Neural cell (in vitro differentiated cells): Measurements from ENCODE around the gene ALDH5A1.

ENCODE experiments used
- TF ChIP-seq, protein P1 (sequence below): fragments of 450-650 bp; IDR thresholded peaks from 2 replicates; pipeline ENCODE4 v1.5.1; 2014; ENCODE audit warnings: antibody characterized with exemption, mild to moderate bottlenecking, moderate library complexity; ENCODE audit not compliant: poor library complexity, severe bottlenecking
- TF ChIP-seq, protein P2 (sequence below): IDR thresholded peaks from 2 replicates; pipeline ENCODE4 v1.6.1; 2012; ENCODE audit warnings: borderline replicate concordance

DNA sequence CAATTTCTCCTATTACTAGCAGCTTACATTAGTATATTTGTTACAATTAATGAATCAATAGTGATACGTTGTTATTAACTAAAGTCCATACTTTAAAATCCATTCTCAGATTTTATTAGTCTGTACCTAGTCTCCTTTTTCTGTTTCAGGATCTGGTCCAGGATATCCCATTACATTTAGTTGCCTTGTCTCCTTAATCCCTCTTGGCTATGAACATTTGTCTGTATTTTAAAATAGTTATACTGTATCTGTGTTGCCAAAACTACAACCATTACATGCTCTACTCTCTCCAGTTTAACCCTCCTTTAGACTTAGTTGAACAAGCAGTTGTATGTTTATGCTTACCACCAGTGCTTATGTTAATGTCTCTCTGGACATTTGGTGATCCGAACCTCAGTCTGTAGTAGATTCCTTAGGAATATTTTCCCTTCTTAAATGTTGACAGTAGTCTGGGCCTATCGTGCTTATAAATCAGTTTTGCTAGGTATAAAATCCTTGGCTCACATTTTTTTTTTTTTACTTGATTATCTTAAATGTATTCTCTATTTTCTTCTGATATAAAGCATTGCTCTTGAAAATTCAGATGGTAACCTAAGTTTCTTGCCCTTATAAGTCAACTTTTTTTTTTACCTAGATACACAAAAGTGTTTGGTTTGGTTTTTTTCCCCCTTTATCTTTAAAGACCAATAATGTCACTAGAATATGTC is 12.2 kb downstream of the ALDH5A1 start:
- TF ChIP-seq, protein P1, sequence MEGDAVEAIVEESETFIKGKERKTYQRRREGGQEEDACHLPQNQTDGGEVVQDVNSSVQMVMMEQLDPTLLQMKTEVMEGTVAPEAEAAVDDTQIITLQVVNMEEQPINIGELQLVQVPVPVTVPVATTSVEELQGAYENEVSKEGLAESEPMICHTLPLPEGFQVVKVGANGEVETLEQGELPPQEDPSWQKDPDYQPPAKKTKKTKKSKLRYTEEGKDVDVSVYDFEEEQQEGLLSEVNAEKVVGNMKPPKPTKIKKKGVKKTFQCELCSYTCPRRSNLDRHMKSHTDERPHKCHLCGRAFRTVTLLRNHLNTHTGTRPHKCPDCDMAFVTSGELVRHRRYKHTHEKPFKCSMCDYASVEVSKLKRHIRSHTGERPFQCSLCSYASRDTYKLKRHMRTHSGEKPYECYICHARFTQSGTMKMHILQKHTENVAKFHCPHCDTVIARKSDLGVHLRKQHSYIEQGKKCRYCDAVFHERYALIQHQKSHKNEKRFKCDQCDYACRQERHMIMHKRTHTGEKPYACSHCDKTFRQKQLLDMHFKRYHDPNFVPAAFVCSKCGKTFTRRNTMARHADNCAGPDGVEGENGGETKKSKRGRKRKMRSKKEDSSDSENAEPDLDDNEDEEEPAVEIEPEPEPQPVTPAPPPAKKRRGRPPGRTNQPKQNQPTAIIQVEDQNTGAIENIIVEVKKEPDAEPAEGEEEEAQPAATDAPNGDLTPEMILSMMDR = no peak
- TF ChIP-seq, protein P2, sequence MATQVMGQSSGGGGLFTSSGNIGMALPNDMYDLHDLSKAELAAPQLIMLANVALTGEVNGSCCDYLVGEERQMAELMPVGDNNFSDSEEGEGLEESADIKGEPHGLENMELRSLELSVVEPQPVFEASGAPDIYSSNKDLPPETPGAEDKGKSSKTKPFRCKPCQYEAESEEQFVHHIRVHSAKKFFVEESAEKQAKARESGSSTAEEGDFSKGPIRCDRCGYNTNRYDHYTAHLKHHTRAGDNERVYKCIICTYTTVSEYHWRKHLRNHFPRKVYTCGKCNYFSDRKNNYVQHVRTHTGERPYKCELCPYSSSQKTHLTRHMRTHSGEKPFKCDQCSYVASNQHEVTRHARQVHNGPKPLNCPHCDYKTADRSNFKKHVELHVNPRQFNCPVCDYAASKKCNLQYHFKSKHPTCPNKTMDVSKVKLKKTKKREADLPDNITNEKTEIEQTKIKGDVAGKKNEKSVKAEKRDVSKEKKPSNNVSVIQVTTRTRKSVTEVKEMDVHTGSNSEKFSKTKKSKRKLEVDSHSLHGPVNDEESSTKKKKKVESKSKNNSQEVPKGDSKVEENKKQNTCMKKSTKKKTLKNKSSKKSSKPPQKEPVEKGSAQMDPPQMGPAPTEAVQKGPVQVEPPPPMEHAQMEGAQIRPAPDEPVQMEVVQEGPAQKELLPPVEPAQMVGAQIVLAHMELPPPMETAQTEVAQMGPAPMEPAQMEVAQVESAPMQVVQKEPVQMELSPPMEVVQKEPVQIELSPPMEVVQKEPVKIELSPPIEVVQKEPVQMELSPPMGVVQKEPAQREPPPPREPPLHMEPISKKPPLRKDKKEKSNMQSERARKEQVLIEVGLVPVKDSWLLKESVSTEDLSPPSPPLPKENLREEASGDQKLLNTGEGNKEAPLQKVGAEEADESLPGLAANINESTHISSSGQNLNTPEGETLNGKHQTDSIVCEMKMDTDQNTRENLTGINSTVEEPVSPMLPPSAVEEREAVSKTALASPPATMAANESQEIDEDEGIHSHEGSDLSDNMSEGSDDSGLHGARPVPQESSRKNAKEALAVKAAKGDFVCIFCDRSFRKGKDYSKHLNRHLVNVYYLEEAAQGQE = no peak
